NCI-H2107 (cell line): Measurements from ENCODE around the gene COG2.

Experiments used
- DNase-seq: peaks from one replicate; lab custom pipeline; 2025; lab: John Stamatoyannopoulos, UW

COG2 gene

DNA sequence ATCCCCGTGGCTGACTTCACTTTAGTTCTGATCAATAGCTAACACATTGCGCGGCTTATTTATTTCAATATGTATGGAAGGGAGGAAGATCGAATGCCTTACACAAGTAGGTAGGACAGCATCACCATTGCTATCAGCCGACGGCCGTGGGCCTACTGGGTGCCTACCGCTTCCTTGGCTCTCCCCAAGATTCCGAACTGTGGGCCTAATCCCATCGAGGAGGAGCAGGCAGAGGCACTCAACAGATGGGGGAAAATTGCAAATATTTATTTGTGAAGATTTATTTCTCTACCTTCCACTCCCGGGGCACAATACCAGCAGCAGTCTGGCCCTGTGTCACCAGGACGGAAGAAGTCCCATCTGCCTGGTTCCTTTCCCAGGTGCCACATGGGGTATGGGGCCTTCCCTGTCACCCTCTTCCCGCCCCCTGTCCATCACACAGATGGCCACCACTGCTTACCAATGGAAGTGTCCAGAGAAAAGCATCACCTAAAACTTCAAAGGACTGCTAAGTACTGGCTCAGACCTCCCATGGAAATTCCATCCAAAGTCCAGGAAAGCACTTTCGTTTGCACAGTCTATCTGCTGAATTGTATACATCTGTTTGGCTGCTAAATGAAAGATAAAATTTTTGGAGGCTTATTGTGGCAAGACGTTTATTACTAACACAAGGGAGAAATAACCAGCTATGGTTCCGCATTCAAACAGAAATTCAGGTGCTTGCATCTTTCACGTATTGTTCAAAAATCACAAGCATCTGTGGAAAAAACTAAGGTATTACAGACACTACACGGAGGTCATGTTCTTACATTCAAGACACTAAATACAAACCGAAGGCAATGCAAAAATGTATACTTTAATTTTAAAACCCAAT lies 59.9 kb downstream of the COG2 start:
- DNase-seq: no peak

- no peak for DNase-seq
These were observed 60.8 kb downstream of the COG2 start for GRCh38 chr1:230702934-230703678.

DNA sequence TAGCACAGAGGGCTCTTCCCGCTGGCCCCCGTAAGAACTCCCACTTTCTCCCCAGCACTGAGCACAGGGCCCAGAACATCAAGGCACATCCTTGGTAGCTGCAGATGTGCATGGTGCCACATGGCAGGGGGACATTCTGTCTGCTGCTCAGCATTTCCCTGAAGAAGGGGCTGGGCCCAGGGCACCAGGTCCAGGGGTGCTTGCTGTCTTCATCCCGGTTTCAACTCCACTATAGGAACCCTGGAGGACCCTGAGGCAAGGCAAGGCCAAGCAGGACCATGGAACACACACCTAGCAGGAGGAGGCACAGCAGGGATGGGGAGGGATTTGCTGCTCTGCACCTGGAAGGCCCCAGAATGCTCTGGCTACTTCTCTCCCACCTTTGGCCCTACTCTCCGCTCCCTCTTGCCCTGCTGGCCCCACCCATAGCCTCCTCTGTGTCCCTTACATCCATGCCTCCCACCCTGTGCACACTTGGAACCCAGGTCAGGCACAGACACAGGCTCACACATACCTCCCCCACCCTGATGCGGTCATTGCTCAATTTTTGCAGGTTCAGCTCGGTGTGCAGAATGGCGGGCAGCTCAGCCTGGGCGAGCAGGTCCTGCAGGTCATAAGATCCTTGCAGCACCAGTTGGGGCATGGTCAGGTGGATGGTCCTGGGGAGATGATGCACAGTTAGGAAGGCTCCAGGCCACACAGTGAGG lies 61.6 kb downstream of the COG2 start:
- no peak for DNase-seq

- DNase-seq: no peak
These were observed 62.5 kb downstream of the COG2 start for GRCh38 chr1:230704830-230705229.

- no peak for DNase-seq
These were observed 63.2 kb downstream of the COG2 start for GRCh38 chr1:230705289-230706019.

DNA sequence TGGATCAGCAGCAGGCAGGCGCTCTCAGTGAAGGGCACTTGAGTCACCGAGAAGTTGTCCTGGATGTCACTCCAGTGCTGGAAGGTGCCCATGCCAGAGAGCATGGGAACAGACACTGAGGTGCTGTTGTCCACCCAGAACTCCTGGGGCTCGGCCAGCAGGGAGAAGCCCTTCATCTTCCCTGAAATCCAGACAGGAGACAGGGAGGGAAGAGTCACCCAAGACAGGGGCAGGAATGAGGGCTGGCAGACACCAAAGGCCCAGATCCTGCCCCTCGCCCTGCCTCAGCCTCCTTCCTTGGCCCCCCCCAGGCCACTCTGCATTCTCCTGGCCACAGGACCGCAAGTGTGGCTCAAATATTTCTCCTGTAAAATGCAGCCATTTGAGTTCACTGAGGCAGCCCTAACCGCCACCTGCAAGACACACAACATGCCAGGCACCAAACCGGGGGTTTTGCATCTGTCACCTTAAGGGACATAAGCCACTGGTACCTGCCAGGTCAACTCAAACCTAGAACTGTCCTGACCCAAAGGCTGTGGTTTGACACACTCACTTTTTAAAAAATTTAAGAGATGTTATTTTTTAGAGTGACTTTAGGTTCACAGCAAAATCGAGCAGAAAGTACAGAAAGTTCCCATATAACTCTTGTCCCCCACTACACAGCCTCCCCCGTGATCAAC lies 63.9 kb downstream of the COG2 start:
- DNase-seq: no peak

GRCh38 chr1:230706887-230707731 lies 64.8 kb downstream of the COG2 start:
- no peak for DNase-seq

GRCh38 chr1:230707732-230708630 lies 65.7 kb downstream of the COG2 start:
- no peak for DNase-seq

GRCh38 chr1:230708631-230709580 lies 66.6 kb downstream of the COG2 start:
- no peak for DNase-seq

- no peak for DNase-seq
These were observed 67.6 kb downstream of the COG2 start for GRCh38 chr1:230709619-230710542.

DNA sequence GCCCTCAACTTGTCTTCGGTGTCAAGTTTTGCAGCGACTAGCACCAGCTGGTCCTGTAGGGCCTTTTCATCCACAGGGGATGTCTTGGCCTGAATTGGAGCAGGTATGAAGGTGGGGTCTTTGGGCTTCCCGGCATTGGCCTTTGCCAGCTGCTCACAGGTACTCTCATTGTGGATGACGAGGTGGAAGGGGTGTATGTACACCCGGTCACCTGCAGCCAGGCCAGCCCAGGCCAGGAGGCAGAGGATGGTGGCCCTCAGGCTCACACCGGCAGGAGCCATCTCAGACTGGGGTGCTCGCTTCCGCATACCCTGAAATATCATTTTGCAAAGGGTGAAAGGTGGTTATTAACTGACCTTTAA lies 68.2 kb downstream of the COG2 start:
- no peak for DNase-seq

DNA sequence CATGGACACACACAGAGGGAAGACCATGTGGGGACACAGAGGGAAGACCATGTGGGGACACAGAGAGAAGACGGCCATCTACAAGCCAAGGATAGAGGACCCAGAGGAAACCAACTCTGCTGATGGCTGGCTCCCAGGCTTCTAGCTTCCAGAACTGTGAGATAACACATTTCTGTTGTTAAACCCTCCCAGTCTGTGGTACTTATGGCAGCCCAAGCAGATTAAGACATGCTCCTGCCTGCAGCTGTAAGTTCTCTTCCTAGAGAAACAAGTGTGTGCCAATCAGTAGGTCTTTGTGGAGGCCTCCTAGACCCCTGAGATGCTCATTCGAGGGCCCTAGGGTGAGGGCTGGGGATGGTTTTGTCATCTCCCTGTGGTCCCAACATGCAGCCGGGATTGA lies 69.0 kb downstream of the COG2 start:
- DNase-seq: no peak

GRCh38 chr1:230712470-230712942 lies 70.2 kb downstream of the COG2 start:
- no peak for DNase-seq

GRCh38 chr1:230713138-230713537 lies 70.9 kb downstream of the COG2 start:
- DNase-seq: no peak

DNA sequence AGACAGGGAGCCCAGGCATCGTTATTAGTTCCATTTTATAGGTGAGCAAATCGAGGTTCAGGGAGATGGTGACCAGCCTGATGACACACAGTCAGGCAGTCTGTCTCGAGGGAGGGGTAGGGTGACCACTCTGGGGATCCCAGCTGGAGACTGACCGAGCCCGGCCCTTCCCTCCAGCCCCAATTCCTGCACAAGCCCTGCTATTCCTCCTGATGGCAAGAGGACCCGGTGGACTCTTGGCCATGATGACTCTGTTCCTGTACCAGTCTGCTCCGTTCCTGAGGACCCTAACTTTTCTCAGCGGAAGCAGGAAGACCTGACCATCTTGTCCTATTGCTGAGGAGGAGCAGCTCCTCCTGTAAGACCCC lies 71.2 kb downstream of the COG2 start:
- no peak for DNase-seq

DNA sequence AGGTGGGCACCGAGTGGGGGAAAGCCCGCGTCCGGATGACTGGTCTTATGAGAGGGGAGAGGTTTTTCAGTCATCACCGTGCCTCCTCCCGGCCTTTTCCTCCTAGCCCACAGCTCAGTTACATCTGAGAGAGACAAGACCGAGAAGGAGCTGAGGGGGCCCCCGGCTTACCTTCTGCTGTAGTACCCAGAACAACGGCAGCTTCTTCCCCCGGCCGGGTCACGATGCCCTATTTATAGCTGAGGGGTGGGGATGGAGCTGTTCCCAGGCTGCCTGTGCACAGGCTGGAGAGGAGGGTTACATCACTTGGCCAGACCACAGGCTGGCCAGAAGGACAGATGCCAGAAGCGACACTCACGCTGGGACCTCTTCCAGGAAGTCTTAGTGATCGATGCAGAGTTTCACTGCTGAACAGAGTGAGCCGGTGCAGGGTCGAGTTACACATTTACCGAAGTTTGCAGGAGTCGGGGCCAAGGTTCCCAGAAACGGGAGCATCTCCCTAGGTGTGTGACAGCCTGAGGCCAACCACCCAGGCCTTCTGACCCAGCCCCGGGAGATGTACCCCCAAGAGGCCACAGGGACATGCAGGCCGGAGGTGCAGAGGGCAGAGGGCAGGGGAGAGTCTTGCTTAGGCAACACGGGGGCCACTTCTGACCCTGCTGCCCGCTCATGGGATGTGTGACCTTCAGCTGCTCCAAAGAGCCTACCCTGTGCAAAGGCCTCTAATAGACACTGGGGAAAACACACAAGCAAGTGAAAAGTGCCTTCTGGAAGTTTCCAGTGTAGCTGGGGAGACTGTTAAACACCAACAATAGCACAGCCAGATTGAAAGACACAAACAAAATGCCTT lies 71.9 kb downstream of the COG2 start, which contains the start of gene AGT:
Gene AGT, minus strand, starts transcription at position 208 of the 850 bp plus-strand sequence. CDS start 3,299 bp downstream, outside the sequence.
- no peak for DNase-seq
